ENCODE results near the gene STARD5. TPM values are rescaled to one million over a fixed set of nuclear protein-coding genes. Genes with fewer than 3 reads are reported as not detected.

The STARD5 gene
- total RNA-seq, 2 donors from 2014 or later: 2.0 to 5.4 TPM

DNA sequence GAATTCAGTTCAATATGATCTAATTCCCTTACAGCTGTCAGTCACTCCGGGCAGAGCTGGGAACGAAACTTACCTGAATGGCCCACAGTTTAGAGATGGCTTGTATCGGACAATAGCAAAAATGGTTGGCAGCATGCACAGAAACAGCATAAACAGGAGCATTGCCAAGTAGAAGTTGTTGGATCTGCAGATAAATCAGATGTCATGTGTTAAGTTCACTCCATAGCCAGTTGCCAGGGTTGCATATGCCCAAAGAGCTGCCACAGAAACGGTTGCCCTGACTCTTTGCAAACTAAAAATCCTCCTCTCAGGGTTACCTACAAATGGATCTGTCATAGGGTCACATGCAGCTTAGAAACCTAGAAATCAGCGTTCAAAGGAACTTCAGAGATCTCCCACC, 15.4 kb upstream of the STARD5 start:
- no peak overlapping the region for H3K9ac ChIP-seq (ENCODE audit: extremely low read depth, low read length, poor library complexity, severe bottlenecking)
- peaks cover 10% of the 10 kb centered on the region for H3K4me1 Mint-ChIP-seq
- H3K9me3 Mint-ChIP-seq: no peaks in the 10 kb centered on the region
- no peaks in the 10 kb centered on the region for H3K9me3 ChIP-seq (ENCODE audit: control insufficient read depth, low read length)
- 90 to 93% methylated on average over 5 of the region's 5 CpGs for WGBS, 2 experiments (ENCODE audit: insufficient coverage in 1 of 2, insufficient read length in 1 of 2)
- H3K27me3 ChIP-seq (ENCODE audit: control insufficient read depth, insufficient read depth, low read length, poor library complexity, severe bottlenecking): no peaks in the 10 kb centered on the region
- H3K36me3 ChIP-seq (ENCODE audit: control insufficient read depth, insufficient read depth, low read length): no peaks in the 10 kb centered on the region
- DNase-seq: no peak
- H3K27ac ChIP-seq (ENCODE audit: low read depth, low read length): no peak overlapping the region
- H3K4me3 ChIP-seq (ENCODE audit: low read length): no peak overlapping the region
- TF ChIP-seq, protein P1, sequence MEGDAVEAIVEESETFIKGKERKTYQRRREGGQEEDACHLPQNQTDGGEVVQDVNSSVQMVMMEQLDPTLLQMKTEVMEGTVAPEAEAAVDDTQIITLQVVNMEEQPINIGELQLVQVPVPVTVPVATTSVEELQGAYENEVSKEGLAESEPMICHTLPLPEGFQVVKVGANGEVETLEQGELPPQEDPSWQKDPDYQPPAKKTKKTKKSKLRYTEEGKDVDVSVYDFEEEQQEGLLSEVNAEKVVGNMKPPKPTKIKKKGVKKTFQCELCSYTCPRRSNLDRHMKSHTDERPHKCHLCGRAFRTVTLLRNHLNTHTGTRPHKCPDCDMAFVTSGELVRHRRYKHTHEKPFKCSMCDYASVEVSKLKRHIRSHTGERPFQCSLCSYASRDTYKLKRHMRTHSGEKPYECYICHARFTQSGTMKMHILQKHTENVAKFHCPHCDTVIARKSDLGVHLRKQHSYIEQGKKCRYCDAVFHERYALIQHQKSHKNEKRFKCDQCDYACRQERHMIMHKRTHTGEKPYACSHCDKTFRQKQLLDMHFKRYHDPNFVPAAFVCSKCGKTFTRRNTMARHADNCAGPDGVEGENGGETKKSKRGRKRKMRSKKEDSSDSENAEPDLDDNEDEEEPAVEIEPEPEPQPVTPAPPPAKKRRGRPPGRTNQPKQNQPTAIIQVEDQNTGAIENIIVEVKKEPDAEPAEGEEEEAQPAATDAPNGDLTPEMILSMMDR (conservative IDR thresholded peaks at IDR 0.05): no peak
- H3K4me3 Mint-ChIP-seq: no peak overlapping the region
- no peaks in the 10 kb centered on the region for H3K36me3 Mint-ChIP-seq (ENCODE audit: low read depth)
- H3K27ac Mint-ChIP-seq: no peak overlapping the region
- H3K27me3 Mint-ChIP-seq (ENCODE audit: insufficient read depth): no peaks in the 10 kb centered on the region
- no peaks in the 10 kb centered on the region for H3K4me1 ChIP-seq (ENCODE audit: control insufficient read depth, insufficient read depth, low read length)

DNA sequence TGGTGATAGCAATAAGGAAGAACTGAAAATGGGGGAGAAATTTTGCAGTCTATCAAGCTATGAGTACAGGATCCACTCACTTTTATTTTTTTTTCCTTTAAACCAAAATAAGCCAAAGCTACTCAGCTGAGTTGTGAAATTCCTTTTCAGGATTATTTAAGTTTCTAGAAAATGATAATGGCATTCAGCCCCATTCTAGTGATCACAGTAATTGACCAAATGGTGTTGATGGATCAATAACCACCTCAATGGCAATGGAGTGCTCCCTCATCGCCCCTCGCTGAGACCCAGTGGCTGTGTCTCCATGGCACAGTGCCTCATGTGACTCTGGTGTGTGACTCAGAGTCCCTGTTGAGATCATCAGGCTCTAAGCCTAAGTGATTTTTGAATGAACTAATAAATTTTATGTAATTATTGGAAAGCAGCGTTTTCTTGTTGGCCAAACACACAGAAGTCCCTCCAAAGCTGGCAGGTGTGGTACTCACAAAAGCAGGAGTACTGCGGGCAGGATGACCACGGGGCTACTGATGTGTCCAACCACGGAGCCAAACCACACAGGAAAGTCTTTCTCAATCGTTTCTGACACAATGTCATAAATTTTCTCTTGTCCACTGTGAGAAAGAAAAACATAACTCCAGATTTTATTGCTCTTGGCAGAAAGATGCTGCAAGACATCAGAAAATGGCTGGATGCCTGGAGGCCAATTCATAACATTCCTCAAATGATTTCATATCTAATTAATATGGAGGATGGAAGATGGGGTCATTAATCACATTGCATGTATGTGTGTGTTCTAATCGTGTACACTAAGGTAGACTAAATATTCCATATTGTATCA, 14.4 kb upstream of the STARD5 start:
- Mint-ChIP-seq H3K27ac (no peak overlapping the region), H3K27me3 (ENCODE audit: insufficient read depth) (no peaks in the 10 kb centered on the region), H3K4me3 (no peak overlapping the region), H3K9me3 (no peaks in the 10 kb centered on the region), H3K36me3 (ENCODE audit: low read depth) (no peaks in the 10 kb centered on the region), H3K4me1 (peaks cover 10% of the 10 kb centered on the region)
- no peak for DNase-seq
- Histone ChIP-seq H3K4me1 (ENCODE audit: control insufficient read depth, insufficient read depth, low read length) (no peaks in the 10 kb centered on the region), H3K4me3 (ENCODE audit: low read length) (no peak overlapping the region), H3K36me3 (ENCODE audit: control insufficient read depth, insufficient read depth, low read length) (no peaks in the 10 kb centered on the region), H3K27ac (ENCODE audit: low read depth, low read length) (no peak overlapping the region), H3K27me3 (ENCODE audit: control insufficient read depth, insufficient read depth, low read length, poor library complexity, severe bottlenecking) (no peaks in the 10 kb centered on the region), H3K9me3 (ENCODE audit: control insufficient read depth, low read length) (no peaks in the 10 kb centered on the region), H3K9ac (ENCODE audit: extremely low read depth, low read length, poor library complexity, severe bottlenecking) (no peak overlapping the region)
- TF ChIP-seq, protein P1 (conservative IDR thresholded peaks at IDR 0.05): no peak
- 89 to 95% methylated on average over 7 to 8 of the region's 8 CpGs for WGBS, 2 experiments (ENCODE audit: insufficient coverage in 1 of 2, insufficient read length in 1 of 2)

DNA sequence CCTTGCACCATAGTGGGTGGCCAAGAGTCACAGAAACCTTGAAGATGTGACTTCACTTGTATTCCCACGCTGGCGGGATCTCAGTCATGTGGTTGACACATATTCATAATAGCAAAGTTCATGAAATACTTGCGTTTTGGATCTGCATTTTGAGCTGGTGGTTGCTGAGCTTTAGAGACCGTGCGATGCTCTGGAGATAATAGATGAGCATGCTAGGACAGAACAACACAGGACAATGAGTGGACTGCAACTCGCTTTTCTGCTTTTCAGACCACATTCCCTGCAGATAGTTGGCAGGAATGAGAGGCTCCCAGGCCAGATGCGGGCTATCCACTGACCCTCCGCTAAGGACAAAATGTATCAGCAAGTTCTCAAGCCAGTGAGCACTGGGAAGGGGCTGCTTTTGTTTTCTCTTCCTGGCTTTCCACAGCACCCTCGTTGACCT, 13.8 kb upstream of the STARD5 start:
- Histone ChIP-seq H3K4me3 (ENCODE audit: low read length) (no peak overlapping the region), H3K9me3 (ENCODE audit: control insufficient read depth, low read length) (no peaks in the 10 kb centered on the region), H3K27ac (ENCODE audit: low read depth, low read length) (no peak overlapping the region), H3K36me3 (ENCODE audit: control insufficient read depth, insufficient read depth, low read length) (no peaks in the 10 kb centered on the region), H3K27me3 (ENCODE audit: control insufficient read depth, insufficient read depth, low read length, poor library complexity, severe bottlenecking) (no peaks in the 10 kb centered on the region), H3K4me1 (ENCODE audit: control insufficient read depth, insufficient read depth, low read length) (no peaks in the 10 kb centered on the region), H3K9ac (ENCODE audit: extremely low read depth, low read length, poor library complexity, severe bottlenecking) (no peak overlapping the region)
- no peaks in the 10 kb centered on the region for H3K9me3 Mint-ChIP-seq
- no peak overlapping the region for H3K4me3 Mint-ChIP-seq
- no peak for DNase-seq
- 92 to 94% methylated on average over 8 to 9 of the region's 9 CpGs for WGBS, 2 experiments (ENCODE audit: insufficient coverage in 1 of 2, insufficient read length in 1 of 2)
- TF ChIP-seq, protein P1 (conservative IDR thresholded peaks at IDR 0.05): no peak
- peaks cover 10% of the 10 kb centered on the region for H3K4me1 Mint-ChIP-seq
- H3K27me3 Mint-ChIP-seq (ENCODE audit: insufficient read depth): no peaks in the 10 kb centered on the region
- H3K27ac Mint-ChIP-seq: no peak overlapping the region
- H3K36me3 Mint-ChIP-seq (ENCODE audit: low read depth): no peaks in the 10 kb centered on the region
